Measurements from ENCODE around the gene WDR64. TPM values are rescaled to one million over a fixed set of nuclear protein-coding genes. Genes with fewer than 3 reads are reported as not detected.

Gene WDR64
- total and polyA plus RNA-seq, 3 experiments from 2014 or later = 0.48 TPM; not detected in 2

- Mint-ChIP-seq H3K9me3 (no peaks in the 10 kb centered on the region), H3K4me3 (no peak overlapping the region), H3K36me3 (no peaks in the 10 kb centered on the region), H3K4me1 (no peaks in the 10 kb centered on the region), H3K27me3 (peaks cover 2 to 12% of the 10 kb centered on the region in 2 donors), H3K27ac (no peak overlapping the region)
- Histone ChIP-seq H3K36me3 (ENCODE audit: insufficient read depth, low read length) (no peaks in the 10 kb centered on the region), H3K27me3 (ENCODE audit: insufficient read depth, low read length, poor library complexity, severe bottlenecking) (no peaks in the 10 kb centered on the region), H3K4me3 (ENCODE audit: low read length) (no peak overlapping the region), H3K9me3 (ENCODE audit: low read length) (no peaks in the 10 kb centered on the region), H3K27ac (ENCODE audit: low read depth, low read length) (no peak overlapping the region), H3K4me1 (ENCODE audit: insufficient read depth, low read length) (no peaks in the 10 kb centered on the region)
- CTCF ChIA-PET = no interaction called here
- DNase-seq = no peak
- POLR2A ChIA-PET = no interaction called here
Measured at GRCh38 chr1:241810769-241811405, 158.8 kb downstream of the WDR64 start.

GRCh38 chr1:241813768-241814320 is 161.8 kb downstream of the WDR64 start:
- Histone ChIP-seq H3K9me3 (ENCODE audit: low read length) (no peaks in the 10 kb centered on the region), H3K4me1 (ENCODE audit: insufficient read depth, low read length) (no peaks in the 10 kb centered on the region), H3K36me3 (ENCODE audit: insufficient read depth, low read length) (no peaks in the 10 kb centered on the region), H3K4me3 (ENCODE audit: low read length) (no peak overlapping the region), H3K27me3 (ENCODE audit: insufficient read depth, low read length, poor library complexity, severe bottlenecking) (no peaks in the 10 kb centered on the region), H3K27ac (ENCODE audit: low read depth, low read length) (no peak overlapping the region)
- H3K27ac Mint-ChIP-seq = no peak overlapping the region
- H3K9me3 Mint-ChIP-seq = no peaks in the 10 kb centered on the region
- H3K36me3 Mint-ChIP-seq = no peaks in the 10 kb centered on the region
- no peaks in the 10 kb centered on the region for H3K4me1 Mint-ChIP-seq
- CTCF ChIA-PET = no interaction called here
- H3K27me3 Mint-ChIP-seq = peaks cover 6 to 16% of the 10 kb centered on the region in 2 donors
- POLR2A ChIA-PET = no interaction called here
- no peak for DNase-seq
- H3K4me3 Mint-ChIP-seq = no peak overlapping the region

GRCh38 chr1:241816008-241816407 is 163.9 kb downstream of the WDR64 start:
- Mint-ChIP-seq H3K9me3 (no peaks in the 10 kb centered on the region), H3K36me3 (no peaks in the 10 kb centered on the region), H3K27me3 (peaks cover 6 to 16% of the 10 kb centered on the region in 2 donors), H3K4me1 (no peaks in the 10 kb centered on the region), H3K27ac (no peak overlapping the region), H3K4me3 (no peak overlapping the region)
- no peaks in the 10 kb centered on the region for H3K27me3 ChIP-seq (ENCODE audit: insufficient read depth, low read length, poor library complexity, severe bottlenecking)
- no peaks in the 10 kb centered on the region for H3K4me1 ChIP-seq (ENCODE audit: insufficient read depth, low read length)
- ChIA-PET CTCF (no interaction called here), POLR2A (no interaction called here)
- H3K27ac ChIP-seq (ENCODE audit: low read depth, low read length) = no peak overlapping the region
- no peaks in the 10 kb centered on the region for H3K9me3 ChIP-seq (ENCODE audit: low read length)
- H3K36me3 ChIP-seq (ENCODE audit: insufficient read depth, low read length) = no peaks in the 10 kb centered on the region
- H3K4me3 ChIP-seq (ENCODE audit: low read length) = no peak overlapping the region
- no peak for DNase-seq

DNA sequence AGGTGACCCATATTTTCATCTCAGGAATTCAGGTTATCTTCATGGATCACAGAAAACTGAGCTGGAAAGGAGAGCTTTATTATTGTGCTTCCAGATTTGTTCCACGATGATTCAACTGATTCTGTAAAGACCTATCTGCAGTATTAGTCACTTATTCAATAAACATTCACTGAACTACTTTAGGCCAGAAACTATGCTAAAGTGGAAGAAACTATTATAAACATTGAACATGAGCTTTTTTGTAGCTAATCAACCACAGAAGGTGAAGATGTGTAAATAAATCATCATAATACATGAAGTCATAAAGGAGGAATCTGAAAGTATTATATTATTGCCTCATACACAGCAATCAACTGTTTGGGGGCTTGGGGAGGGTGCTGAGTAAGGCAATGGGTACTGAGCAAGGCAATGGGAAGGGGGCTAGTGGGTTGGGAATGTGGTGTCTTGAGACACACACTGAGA is 165.3 kb downstream of the WDR64 start:
- CTCF ChIA-PET = no interaction called here
- H3K9me3 Mint-ChIP-seq = no peaks in the 10 kb centered on the region
- no peaks in the 10 kb centered on the region for H3K4me1 ChIP-seq (ENCODE audit: insufficient read depth, low read length)
- no peaks in the 10 kb centered on the region for H3K9me3 ChIP-seq (ENCODE audit: low read length)
- no peak overlapping the region for H3K4me3 Mint-ChIP-seq
- H3K27me3 Mint-ChIP-seq = peaks cover 5 to 16% of the 10 kb centered on the region in 2 donors
- H3K27ac Mint-ChIP-seq = no peak overlapping the region
- H3K4me1 Mint-ChIP-seq = no peaks in the 10 kb centered on the region
- H3K36me3 Mint-ChIP-seq = no peaks in the 10 kb centered on the region
- H3K36me3 ChIP-seq (ENCODE audit: insufficient read depth, low read length) = no peaks in the 10 kb centered on the region
- POLR2A ChIA-PET = no interaction called here
- DNase-seq = no peak
- no peaks in the 10 kb centered on the region for H3K27me3 ChIP-seq (ENCODE audit: insufficient read depth, low read length, poor library complexity, severe bottlenecking)
- H3K4me3 ChIP-seq (ENCODE audit: low read length) = no peak overlapping the region
- no peak overlapping the region for H3K27ac ChIP-seq (ENCODE audit: low read depth, low read length)

- no peaks in the 10 kb centered on the region for H3K4me1 Mint-ChIP-seq
- H3K4me3 ChIP-seq (ENCODE audit: low read length) = no peak overlapping the region
- no peaks in the 10 kb centered on the region for H3K9me3 ChIP-seq (ENCODE audit: low read length)
- no peak for DNase-seq
- H3K9me3 Mint-ChIP-seq = no peaks in the 10 kb centered on the region
- peaks cover 0 to 2% (median 0%) of the 10 kb centered on the region in 3 donors for H3K36me3 Mint-ChIP-seq
- no peaks in the 10 kb centered on the region for H3K27me3 ChIP-seq (ENCODE audit: insufficient read depth, low read length, poor library complexity, severe bottlenecking)
- no peak overlapping the region for H3K27ac Mint-ChIP-seq
- H3K4me1 ChIP-seq (ENCODE audit: insufficient read depth, low read length) = no peaks in the 10 kb centered on the region
- POLR2A ChIA-PET = no interaction called here
- no peak overlapping the region for H3K4me3 Mint-ChIP-seq
- peaks cover 5 to 13% of the 10 kb centered on the region in 2 donors for H3K27me3 Mint-ChIP-seq
- no peaks in the 10 kb centered on the region for H3K36me3 ChIP-seq (ENCODE audit: insufficient read depth, low read length)
- H3K27ac ChIP-seq (ENCODE audit: low read depth, low read length) = no peak overlapping the region
- CTCF ChIA-PET = no interaction called here
Measured at GRCh38 chr1:241817956-241818612, 166.0 kb downstream of the WDR64 start.

- Mint-ChIP-seq H3K9me3 (no peaks in the 10 kb centered on the region), H3K27ac (no peak overlapping the region), H3K4me3 (no peak overlapping the region), H3K4me1 (no peaks in the 10 kb centered on the region), H3K36me3 (peaks cover 0 to 2% (median 0%) of the 10 kb centered on the region in 3 donors), H3K27me3 (peaks cover 6 to 15% of the 10 kb centered on the region in 2 donors)
- Histone ChIP-seq H3K27ac (ENCODE audit: low read depth, low read length) (no peak overlapping the region), H3K27me3 (ENCODE audit: insufficient read depth, low read length, poor library complexity, severe bottlenecking) (no peaks in the 10 kb centered on the region), H3K36me3 (ENCODE audit: insufficient read depth, low read length) (no peaks in the 10 kb centered on the region), H3K4me1 (ENCODE audit: insufficient read depth, low read length) (no peaks in the 10 kb centered on the region), H3K9me3 (ENCODE audit: low read length) (no peaks in the 10 kb centered on the region), H3K4me3 (ENCODE audit: low read length) (no peak overlapping the region)
- DNase-seq = no peak
- ChIA-PET POLR2A (no interaction called here), CTCF (interaction anchor here (1.0 kb wide), 1 partner anchor 10 kb away, joined by 3 read pairs; no protein-coding TSS in a partner anchor)
Measured at GRCh38 chr1:241819340-241819866, 167.3 kb downstream of the WDR64 start.

DNA sequence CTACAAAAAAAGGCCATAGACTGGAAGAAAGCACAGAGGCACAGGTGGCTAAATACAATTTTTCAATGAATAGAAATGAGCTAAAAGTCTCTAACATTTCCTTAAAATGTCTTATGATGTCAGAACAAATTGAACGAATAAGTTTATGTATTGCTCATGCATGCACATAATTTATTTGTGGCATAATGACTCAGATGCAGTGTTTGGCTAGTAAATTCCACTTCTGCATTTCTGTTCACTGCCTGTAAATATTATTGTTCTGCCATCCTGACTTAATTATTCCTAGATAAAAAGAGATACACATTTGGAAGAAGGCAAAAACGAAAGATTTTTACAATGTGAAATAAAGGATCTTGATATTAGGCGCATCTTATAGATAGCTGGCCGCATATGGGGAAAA is 169.3 kb downstream of the WDR64 start:
- no peaks in the 10 kb centered on the region for H3K9me3 Mint-ChIP-seq
- H3K27me3 Mint-ChIP-seq = peaks cover 7 to 15% of the 10 kb centered on the region in 2 donors
- no peaks in the 10 kb centered on the region for H3K4me1 Mint-ChIP-seq
- no peaks in the 10 kb centered on the region for H3K4me1 ChIP-seq (ENCODE audit: insufficient read depth, low read length)
- H3K36me3 Mint-ChIP-seq = peaks cover 0 to 2% (median 0%) of the 10 kb centered on the region in 3 donors
- H3K27ac Mint-ChIP-seq = no peak overlapping the region
- H3K4me3 ChIP-seq (ENCODE audit: low read length) = no peak overlapping the region
- ChIA-PET POLR2A (no interaction called here), CTCF (no interaction called here)
- H3K4me3 Mint-ChIP-seq = no peak overlapping the region
- no peak for DNase-seq
- H3K27ac ChIP-seq (ENCODE audit: low read depth, low read length) = no peak overlapping the region
- no peaks in the 10 kb centered on the region for H3K27me3 ChIP-seq (ENCODE audit: insufficient read depth, low read length, poor library complexity, severe bottlenecking)
- no peaks in the 10 kb centered on the region for H3K36me3 ChIP-seq (ENCODE audit: insufficient read depth, low read length)
- no peaks in the 10 kb centered on the region for H3K9me3 ChIP-seq (ENCODE audit: low read length)

- Histone ChIP-seq H3K9me3 (ENCODE audit: low read length) (no peaks in the 10 kb centered on the region), H3K36me3 (ENCODE audit: insufficient read depth, low read length) (no peaks in the 10 kb centered on the region), H3K4me1 (ENCODE audit: insufficient read depth, low read length) (no peaks in the 10 kb centered on the region), H3K4me3 (ENCODE audit: low read length) (no peak overlapping the region), H3K27ac (ENCODE audit: low read depth, low read length) (no peak overlapping the region), H3K27me3 (ENCODE audit: insufficient read depth, low read length, poor library complexity, severe bottlenecking) (no peaks in the 10 kb centered on the region)
- no peak overlapping the region for H3K4me3 Mint-ChIP-seq
- H3K27me3 Mint-ChIP-seq = peaks cover 6 to 7% of the 10 kb centered on the region in 2 donors
- ChIA-PET CTCF (no interaction called here), POLR2A (no interaction called here)
- no peak for DNase-seq
- no peaks in the 10 kb centered on the region for H3K4me1 Mint-ChIP-seq
- peaks cover 0 to 2% (median 0%) of the 10 kb centered on the region in 3 donors for H3K36me3 Mint-ChIP-seq
- no peak overlapping the region for H3K27ac Mint-ChIP-seq
- no peaks in the 10 kb centered on the region for H3K9me3 Mint-ChIP-seq
Measured at GRCh38 chr1:241822846-241823245, 170.8 kb downstream of the WDR64 start.

Data from CD8-positive, alpha-beta memory T cell (primary cell).